GM19239 (cell line): ENCODE results near the gene SLC9A9.

ENCODE experiments used
- DNase-seq: peaks from one replicate; pipeline ENCODE4 v3.0.0; 2011; ENCODE audit warnings: low spot score; ENCODE audit not compliant: insufficient read length
- FAIRE-seq: peaks from 2 replicates; lab custom pipeline; 2011; peaks lifted over from hg19 to GRCh38; lab: Jason Lieb, UNC

Gene SLC9A9

DNA sequence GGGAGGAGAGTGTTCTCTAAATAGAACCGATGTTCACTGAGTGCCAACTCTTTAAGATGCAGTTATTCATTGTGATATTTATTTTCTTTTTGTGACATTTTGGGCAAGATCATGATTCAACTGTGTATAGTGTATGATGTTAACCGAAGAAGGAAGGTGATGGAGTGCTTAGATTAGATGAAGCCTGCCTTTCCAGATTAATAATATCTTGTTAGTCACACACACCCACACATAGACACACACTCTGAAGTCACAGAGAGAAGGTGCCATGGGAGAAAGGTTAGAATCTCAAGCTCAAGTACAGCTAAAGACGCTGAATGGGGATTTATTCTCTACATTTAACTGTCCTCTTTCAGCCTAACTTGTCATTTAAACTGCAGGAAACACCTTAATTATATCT, 77.0 kb downstream of the SLC9A9 start:
- FAIRE-seq (no peak), DNase-seq (no peak)

DNA sequence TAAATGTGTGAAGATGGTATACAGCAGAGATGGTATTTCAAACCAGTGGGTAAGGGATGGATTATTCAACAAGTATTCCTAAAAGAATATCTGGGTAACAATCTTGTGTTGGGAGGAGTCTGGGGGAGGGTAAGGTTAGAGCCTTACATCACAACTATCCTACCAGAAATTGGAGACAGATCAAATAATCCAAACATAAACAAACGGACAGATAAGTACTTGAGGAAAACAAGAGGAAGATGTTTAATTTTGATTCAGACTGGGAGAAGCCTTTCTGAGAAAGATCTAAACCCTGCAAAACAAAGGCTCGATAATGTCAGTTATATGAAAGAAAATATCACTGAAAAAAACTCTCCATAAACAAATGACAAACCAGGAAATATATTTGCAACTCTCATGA, 77.9 kb downstream of the SLC9A9 start:
- DNase-seq (no peak), FAIRE-seq (no peak)

DNA sequence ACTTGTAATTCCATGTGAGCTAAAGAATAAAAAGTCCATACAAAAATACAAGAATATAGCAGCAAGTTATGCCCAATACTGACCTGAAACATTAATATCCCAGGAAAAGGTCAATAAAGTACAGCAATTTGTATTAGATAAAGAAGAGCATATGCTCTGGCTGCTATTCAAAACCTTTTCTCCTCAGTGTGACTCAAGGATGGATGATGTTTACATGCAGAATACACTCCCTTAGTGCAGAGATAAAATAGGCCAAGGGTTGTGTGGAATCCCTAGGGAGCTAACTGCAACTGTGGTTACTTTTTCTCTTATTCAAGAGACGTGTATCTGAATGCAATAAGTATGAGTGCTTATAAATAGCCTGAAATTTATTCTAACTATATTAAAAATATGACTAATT, 78.7 kb downstream of the SLC9A9 start:
- DNase-seq (no peak), FAIRE-seq (no peak)

- no peak for FAIRE-seq
- DNase-seq, result no peak
Observed at GRCh38 chr3:143764840-143765239, 83.4 kb downstream of the SLC9A9 start.

GRCh38 chr3:143763564-143764162, 84.6 kb downstream of the SLC9A9 start:
- FAIRE-seq (no peak), DNase-seq (no peak)

DNA sequence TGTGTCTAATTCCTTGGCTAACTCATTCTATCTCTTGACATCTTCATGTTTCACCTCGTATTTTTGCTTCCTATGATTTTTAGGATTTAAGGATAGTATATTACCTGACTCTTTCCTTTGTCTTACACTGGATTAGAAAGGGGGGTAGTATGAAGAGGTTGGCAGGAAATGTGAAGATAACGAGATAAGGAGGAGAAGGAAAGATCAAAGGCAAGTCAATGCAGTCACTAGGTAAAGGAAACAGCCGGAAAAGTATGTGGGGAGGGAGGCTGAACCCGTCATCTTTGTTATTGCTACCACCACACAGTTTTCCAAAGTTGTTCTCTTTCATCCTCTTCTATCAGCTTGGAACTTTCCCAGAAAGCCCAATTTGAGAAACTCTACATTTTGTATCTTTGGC, 90.6 kb downstream of the SLC9A9 start:
- DNase-seq, result no peak
- FAIRE-seq, result no peak

GRCh38 chr3:143755978-143756377, 92.3 kb downstream of the SLC9A9 start:
- DNase-seq (no peak), FAIRE-seq (no peak)

DNA sequence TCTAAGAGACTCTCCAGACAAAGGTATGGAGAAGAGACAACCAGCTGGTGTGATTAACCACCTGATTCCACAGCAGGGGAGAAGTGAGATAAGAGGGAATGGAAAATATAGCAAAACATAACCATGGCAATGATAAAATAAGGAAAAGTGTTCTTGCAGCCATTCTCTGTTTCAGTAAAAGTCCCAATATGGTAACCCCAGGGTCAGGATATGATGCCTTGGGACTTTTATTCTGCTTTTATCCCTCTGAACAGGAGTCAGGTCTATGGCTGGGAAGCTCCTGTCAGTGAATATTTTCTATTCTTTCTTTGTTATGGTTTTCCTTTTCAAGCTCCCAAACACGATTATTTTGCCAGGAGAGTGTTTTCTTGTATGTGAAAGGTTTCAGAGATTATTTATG, 94.2 kb downstream of the SLC9A9 start:
- FAIRE-seq, result no peak
- no peak for DNase-seq

- DNase-seq (no peak), FAIRE-seq (no peak)
Observed at GRCh38 chr3:143753456-143753855, 94.8 kb downstream of the SLC9A9 start.

DNA sequence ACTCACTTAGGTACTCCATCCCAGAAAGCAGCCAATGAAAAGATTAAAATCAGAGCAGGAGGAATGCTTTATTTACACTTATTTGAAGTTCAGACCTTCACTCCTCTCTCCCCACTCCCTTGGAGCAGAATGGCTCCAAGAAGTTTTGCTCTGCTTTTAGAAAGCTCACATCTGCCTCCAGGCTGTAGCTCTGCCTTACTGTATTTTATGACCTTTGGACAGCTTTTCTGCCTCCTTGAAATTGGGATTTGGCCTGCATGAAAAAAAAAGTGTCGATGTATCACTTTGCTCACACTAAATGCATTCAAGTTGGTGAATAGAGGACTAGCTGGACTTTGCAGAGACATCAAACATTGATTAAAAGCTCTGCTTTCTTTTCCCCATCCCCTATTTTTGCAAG, 95.3 kb downstream of the SLC9A9 start:
- FAIRE-seq (no peak), DNase-seq (no peak)

DNA sequence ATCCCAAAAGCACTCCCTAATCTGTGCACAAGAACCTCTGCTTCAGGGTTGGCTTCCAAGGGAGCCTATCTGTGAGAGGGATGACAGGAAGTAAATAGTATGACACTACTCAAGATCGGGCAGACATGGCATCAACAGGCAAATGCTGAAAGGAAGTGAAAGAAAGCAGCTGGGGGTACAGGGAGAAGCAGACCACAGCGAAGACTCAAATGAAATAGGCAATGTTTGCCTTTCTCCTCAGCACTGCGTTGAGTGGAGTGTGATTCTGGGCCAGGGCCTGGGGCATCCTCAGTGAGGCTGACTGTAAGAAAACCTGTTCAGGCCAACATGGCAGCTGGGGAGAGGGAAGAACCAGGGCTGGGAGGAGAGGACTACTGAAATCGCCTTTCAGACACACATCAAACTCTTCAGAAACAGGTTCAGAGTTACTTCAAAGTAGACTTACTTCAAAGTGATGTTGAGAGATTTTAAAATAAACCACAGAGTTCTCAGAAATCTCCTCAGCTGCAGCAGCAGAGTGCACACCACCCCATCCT, 96.6 kb downstream of the SLC9A9 start:
- FAIRE-seq (no peak), DNase-seq (no peak)

- FAIRE-seq (no peak), DNase-seq (no peak)
Observed at GRCh38 chr3:143750841-143751240, 97.4 kb downstream of the SLC9A9 start.

GRCh38 chr3:143749926-143750325, 98.3 kb downstream of the SLC9A9 start:
- FAIRE-seq (no peak), DNase-seq (no peak)

GRCh38 chr3:143737065-143737464, 111.2 kb downstream of the SLC9A9 start:
- FAIRE-seq, result no peak
- DNase-seq, result no peak

GRCh38 chr3:143736205-143736997, 111.9 kb downstream of the SLC9A9 start:
- FAIRE-seq (no peak), DNase-seq (no peak)

DNA sequence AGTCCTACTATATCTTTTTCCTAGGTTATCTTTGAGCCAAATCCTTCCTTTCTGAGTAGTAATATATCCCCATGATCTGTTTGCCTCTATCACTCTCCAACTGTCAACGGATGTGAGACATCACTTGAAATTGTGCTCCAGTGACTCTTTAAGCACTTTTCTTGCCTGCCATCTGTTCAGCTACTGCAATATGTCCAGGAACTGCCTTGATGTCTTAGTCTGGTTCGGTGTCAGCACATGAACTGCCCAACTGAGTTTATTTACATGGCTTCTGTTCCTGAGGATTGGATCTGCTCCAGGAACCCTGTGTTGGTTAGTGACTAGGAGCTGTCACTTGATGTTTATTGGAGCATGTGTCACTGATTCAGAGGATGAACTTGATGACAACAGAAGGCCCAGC, 116.5 kb downstream of the SLC9A9 start:
- no peak for FAIRE-seq
- no peak for DNase-seq

DNA sequence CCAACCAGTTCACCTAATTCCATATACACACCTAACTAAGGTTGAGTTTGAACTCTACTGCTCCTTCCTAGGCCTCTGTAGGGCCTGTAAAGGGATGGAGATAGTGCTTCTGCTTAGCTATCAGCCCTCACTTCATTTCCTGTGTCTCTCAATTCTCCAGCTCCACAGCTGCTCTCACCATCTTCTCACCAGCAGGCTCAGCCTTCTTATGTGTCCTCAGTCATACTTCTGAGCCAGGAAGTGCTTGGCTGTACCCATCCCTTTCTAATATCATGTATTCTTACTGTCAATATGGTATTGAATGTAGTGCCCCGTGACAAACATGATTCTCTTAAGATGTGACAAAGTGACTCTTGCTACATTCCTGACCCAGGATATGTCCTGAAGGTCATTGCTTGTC, 116.9 kb downstream of the SLC9A9 start:
- no peak for FAIRE-seq
- no peak for DNase-seq

DNA sequence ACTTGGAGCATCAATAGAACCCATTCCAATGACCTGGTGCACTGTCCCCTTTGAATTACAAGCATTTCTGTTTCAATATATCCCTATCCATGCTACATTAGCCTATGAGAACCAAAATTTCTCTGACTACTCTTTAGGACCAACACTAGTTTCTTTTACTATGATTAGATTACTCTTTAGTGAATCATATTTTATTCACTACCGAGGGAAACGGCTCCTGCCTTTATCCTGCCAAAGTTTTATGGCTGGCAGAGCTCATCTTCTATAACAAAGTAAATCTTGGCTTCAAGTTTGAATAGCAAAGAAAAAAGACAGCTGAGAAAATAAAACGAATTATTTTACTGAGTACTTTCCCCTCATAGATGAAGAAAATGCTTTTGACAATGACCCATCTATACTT, 120.9 kb downstream of the SLC9A9 start:
- DNase-seq (no peak), FAIRE-seq (no peak)

GRCh38 chr3:143726727-143727126, 121.5 kb downstream of the SLC9A9 start:
- no peak for FAIRE-seq
- DNase-seq, result no peak

GRCh38 chr3:143720381-143720780, 127.9 kb downstream of the SLC9A9 start:
- FAIRE-seq, result no peak
- DNase-seq, result no peak

DNA sequence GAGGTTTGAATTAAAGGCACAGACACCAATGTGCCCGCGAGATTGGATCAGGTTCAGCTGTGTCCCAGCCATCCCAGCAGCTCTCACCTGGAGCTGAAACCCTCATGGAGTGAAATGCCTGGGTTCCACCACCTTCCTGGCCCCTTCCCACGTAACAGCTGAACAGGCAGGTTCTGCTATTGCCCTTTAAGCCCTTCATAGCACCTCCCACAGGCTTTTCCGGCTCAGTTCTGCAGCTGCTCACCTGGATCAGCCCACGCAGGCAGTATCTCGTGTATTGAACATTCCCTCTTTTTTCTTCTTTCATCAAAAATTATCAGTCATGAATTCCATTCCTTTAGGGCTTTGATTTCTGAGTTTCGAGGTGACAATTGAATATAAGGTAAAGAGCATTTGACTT, 129.8 kb downstream of the SLC9A9 start:
- FAIRE-seq, result no peak
- DNase-seq, result no peak

DNA sequence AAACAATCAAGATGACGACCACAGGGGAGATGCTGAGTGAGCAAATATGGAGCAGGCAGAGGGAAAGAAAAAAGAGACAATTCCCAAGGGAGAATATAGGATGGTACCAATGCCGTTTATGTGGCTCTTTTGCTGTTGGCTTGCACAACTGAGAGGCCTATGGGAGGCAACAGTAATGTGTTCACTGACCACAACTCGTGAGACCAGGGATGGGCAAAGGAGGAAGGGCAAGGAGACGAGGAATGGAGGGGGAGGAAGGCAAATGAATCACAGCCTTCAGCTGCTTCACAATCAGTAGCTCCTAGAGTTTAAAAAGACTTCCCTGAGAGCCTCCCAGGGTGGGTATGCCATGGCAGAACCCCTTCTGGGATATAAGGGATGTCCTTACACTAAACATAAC, 131.5 kb downstream of the SLC9A9 start:
- DNase-seq, result no peak
- FAIRE-seq, result no peak
